GM21528 (cell line): ENCODE data around the gene P3R3URF.
A peak's percentile ranks its signal among the peaks of the same experiment; 100 is the strongest.

ENCODE experiments used
- ATAC-seq: cut with Tn5 transposase; IDR thresholded peaks from one replicate; pipeline ENCODE4 v1.9.1; 2021; ENCODE audit warnings: mild to moderate bottlenecking, moderate library complexity; ENCODE audit not compliant: unreplicated experiment, low FRiP score

The P3R3URF gene

DNA sequence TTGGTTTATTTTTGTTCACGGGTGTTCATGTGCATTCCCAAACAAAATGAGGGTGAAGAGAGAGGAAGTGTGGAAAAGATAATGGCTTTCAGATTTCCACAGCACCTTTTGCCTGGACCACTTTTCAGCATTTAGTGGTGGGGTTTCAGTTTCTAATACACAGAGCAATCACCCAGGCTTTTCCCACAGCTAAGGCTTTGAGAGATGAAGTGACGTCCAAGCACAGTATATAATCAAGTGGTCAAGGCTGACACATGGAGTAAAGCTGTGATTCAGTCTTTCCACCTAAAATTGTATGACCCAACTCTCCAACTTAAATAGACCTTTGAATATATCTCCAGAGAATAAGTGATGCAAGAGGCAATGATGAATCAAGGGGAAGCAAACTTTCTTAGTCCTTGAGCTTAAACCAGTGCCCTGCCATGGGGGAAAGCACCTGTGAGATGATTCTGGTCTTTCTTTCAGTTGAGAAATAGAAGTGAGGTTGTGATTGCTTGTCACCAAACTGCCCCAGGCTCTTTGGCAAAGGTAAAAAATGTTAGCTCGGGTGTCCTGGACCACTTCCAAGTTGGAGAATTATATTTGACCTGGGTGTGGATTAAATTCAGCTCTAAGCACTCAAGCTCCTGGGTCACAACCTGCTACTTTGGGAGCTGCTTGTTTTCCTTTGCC lies 41.5 kb downstream of the P3R3URF start:
- no peak for ATAC-seq

GRCh38 chr1:46133781-46134350 lies 42.4 kb downstream of the P3R3URF start:
- no peak for ATAC-seq

GRCh38 chr1:46133181-46133658 lies 43.1 kb downstream of the P3R3URF start:
- peak; percentile 57 for ATAC-seq

DNA sequence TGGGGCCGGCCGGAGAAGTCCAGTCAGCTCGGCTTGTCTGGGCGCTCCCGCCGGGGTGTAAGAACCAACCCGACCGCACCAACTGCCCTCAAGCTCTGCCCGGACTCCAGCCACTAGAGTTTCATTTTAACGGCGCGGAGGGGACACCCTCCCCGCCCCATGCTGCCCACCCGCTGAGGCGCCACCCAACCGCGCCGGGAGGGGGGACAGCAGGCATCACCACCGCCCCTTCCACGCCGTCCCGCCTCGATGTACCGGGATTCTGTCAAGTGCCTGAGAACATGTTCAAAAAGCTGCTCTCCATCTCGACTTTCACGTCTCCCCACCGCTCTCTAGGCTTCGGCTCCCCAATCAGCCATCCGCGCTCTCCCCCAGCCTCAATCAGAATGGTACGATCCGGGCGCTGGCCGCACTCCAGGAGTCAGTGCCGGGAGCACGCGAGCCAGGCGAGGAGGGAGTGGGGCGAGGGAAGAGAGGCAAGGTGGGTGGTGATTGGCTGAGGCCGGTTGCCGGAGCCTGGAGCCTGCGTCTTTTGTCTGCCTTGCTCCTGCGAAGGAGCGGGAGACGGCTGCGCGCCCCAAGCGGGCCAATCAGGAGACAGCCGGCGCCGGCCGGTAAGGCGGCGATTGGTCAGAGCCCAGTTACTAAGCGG lies 43.6 kb downstream of the P3R3URF start, which contains the start of gene PIK3R3:
TSS of gene PIK3R3 (minus strand) at position 101 of the 652 bp plus-strand sequence. CDS start 677 bp downstream, outside the sequence.
- ATAC-seq = peak; percentile 84

DNA sequence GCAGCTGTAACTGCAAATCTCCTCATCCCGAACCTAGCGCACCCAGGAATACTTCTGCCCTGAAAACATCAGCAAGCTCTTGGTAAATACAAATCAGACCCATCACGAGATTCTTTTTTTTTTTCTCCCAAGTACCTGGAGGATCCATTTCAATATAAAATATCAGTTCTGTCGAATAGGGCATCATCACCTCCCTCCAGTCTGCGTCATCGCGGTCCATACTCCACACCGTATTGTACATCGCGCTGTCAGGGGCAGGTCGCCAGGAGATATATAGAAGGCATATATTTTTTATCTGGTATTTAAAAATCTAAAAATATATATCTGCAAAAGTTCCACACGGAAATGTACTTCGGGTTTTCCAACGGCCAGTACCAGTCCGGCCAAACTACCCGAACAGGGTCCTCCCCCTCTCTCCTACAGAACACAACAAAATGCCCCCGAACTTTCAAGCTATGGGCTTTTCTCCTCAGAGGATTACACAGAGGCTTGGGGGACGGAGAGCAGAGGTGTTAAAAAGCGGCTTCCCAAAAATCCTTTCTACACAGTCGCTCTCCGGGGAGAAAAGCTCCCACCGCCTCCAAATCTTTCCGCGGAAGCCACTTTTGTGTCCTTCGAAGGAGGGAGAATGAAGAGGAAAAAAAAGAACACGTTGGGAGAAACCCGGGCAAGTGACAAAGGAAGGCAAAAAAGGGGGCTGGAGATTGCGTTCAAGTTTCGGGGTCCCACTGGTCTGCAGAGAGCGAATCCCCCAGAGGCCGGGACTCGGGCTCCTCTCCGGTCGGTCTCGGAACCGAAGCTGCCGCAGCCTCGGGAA lies 44.4 kb downstream of the P3R3URF start:
- no peak for ATAC-seq

DNA sequence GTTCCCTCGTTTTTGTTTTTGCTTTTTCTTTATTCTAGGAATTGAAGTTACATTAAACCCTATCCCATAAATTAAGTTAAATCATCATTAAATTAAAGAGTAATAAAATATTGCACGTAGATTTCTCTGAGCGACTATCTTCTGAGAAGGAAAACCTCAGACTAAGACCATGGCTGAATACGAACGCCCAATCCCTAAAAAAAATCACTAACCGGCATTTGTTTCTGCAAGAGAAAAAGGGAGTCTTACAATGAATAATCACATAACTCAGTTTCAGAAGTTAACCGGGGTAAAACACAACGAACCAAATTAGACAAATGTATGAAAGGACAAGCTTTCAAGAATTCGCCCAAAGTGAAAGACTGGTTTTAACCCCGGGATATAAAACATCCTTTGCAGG lies 45.2 kb downstream of the P3R3URF start:
- no peak for ATAC-seq

GRCh38 chr1:46130606-46131005 lies 45.7 kb downstream of the P3R3URF start:
- ATAC-seq = no peak

DNA sequence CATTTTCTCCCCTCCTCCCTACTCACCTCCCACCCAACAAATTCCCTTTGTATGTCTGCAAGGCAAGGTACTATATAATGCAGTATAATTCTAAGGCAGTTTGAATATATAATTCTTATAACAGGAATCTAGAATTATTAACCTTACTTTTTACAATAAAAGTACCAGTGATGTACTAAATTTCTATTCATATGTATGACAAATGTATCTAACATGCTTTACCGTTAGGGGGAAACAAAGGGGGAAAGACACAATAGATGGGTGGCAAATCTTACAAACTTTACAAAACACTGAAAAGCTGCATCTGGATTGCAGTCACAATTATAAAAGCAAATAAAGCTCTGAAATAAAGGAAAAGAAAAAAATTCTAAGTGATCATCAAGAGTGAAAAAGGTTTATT lies 46.2 kb downstream of the P3R3URF start:
- ATAC-seq = no peak

- no peak for ATAC-seq
Measured at GRCh38 chr1:46128344-46128743, 47.9 kb downstream of the P3R3URF start.
